GM18519 (cell line): Measurements from ENCODE around the gene CMTM8.

ENCODE experiments used
- ATAC-seq: cut with Tn5 transposase; IDR thresholded peaks from one replicate; pipeline ENCODE4 v1.9.1; 2021; ENCODE audit warnings: mild to moderate bottlenecking, moderate library complexity; ENCODE audit not compliant: unreplicated experiment, low FRiP score

CMTM8 gene

GRCh38 chr3:32274306-32274705 lies 35.8 kb downstream of the CMTM8 start:
- ATAC-seq, result no peak

GRCh38 chr3:32275506-32275905 lies 37.0 kb downstream of the CMTM8 start:
- ATAC-seq, result no peak

DNA sequence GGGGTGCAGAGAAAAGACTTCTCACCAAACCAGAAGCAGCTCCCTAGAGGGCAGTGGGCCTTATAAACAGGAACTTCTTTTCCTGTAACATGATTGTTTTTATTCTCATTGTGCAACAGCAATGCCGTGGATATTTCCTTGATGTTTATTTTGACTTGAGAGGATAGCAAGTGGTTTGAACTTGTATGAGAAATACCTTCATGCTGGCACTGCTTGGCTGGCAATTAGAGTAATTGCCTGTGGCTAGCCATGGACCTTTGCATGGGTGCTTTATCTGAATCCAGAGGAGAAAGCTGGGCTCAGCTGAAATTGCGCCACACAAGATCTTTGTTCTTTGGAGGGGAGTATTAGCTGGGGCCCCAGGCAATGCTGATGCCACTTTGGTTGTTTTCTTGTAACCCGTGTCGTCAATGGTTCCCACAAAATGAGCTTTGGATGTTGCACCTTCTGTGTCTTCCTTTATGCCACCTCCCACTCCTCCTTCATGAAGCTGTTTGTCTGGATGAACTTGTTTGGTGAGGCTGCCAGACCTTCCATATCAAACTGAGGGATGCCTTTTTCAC lies 37.9 kb downstream of the CMTM8 start:
- no peak for ATAC-seq

- no peak for ATAC-seq
Observed at GRCh38 chr3:32278714-32279113, 40.2 kb downstream of the CMTM8 start.

- ATAC-seq, result no peak
Observed at GRCh38 chr3:32280262-32280910, 41.9 kb downstream of the CMTM8 start.

DNA sequence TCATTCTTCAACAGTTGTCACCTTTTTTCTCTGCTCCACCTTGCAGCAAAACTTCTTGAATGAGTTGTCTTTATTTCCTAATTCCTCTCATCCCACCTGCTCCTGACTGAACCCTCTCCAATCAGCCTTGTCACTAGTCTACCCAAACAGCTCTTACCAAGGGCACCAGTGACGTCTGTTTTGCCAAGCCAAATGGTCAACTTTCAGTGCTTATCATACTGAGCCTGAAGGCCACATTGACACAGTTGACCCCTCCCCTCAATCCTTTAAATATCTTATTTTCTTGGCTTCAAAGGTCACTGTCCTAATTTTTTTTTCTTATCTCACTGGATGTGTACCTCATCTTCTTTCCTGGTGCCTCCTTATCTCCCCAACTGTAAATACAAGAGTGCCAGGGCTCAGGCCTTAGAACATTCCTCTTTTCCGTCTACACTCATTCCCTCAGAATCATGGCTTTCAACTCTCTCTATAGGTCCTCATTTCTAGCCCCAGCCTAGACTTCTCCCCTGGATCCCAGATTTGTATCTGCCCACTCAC lies 43.2 kb downstream of the CMTM8 start:
- ATAC-seq, result no peak

DNA sequence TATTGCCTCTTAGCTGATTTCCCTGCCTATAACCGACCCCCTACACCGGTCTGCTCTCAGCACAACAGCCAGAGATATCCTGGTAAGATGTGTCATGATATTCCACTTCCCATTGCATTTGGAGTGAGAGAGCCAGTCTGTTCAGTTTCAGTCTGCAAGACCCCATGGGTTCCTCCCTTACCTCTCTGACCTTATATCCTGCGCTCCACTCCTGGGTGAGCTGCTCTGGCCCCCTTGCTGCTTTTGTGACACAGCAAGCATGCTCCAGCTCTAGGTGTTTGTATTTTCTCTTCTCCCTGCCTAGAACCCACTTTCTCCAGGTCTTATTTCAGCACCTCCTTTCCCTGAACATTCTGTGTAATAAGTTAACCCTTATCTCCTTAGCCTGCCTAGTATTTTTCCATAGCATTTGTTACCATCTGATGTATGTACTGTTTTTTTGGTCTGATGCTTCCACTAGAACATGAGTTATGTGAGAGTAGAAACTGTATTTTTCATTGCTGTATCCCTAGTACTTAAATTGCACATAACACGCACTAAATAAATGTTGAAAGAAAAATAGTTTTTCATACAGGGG lies 44.2 kb downstream of the CMTM8 start:
- ATAC-seq, result no peak

DNA sequence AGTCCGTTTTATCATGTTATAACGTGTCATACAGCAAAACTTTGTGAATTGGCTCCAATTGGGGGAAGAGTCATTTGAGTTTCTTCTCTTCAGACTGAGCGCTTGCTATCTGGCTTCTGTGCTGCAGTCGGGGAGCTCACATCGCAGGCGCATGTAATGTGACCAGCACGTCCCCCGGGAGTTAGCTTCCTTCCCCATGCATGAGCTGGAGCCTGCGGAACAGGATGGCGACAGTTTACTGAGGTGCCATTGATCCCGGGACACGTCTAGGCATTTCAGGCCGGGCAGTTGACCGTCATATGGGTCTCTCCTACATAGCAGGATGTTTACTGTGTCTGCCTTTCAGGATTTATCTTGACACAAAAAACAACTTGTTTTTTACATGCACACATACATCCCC lies 44.8 kb downstream of the CMTM8 start:
- ATAC-seq, result no peak

- ATAC-seq, result no peak
Observed at GRCh38 chr3:32284443-32285212, 46.1 kb downstream of the CMTM8 start.

- no peak for ATAC-seq
Observed at GRCh38 chr3:32285891-32286290, 47.4 kb downstream of the CMTM8 start.

- no peak for ATAC-seq
Observed at GRCh38 chr3:32288819-32289218, 50.3 kb downstream of the CMTM8 start.

DNA sequence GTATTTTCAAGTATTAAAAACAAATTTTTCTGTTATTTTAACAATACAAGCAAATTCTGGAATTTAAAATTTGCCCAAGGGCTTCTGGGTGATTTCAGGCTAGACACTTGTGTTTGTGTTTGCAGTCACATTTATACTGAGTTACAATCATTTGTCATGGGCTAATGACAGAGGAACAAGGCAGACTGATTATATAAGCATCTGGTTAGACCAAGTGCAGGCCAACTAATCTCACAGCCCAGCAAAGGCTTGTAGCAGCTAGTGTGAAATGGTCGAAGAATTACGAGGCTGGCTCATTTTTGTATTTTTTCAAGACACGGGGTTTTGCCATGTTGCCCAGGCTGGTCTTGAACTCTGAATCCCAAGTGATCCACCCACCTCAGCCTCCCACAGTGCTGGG lies 52.1 kb downstream of the CMTM8 start:
- ATAC-seq, result no peak

DNA sequence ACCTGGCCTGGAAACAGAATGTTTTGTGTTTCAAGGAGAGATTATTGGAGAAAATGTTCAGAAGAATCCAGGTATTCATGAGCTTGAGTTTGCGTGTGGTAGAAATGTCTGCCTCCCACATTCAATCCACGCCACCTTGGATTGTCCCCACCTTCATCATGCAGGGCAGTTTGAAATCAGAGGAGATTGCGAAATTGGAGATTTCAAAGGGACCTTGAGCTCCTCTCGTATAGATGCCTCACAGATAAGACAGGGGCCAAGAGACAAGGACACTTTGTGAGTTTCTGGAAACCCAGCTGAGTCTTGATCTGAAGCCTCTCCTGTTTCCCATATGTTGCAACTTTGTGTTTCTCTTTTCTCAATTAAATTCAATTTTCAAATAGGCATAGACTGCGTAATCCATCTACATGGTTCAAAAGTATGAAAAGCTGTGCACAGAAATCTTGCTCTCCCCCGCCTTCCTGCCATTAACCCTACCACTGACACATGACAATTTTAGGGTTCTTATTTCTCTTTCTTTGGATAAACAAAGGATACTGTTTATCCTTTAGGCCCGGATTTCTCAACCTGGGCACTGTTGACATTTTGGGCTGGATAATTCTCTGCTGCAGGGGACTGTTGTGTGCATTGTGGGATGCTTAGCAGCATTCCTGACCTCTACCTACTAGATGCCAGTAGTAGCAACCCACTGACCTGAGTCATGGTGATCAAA lies 53.8 kb downstream of the CMTM8 start:
- no peak for ATAC-seq

DNA sequence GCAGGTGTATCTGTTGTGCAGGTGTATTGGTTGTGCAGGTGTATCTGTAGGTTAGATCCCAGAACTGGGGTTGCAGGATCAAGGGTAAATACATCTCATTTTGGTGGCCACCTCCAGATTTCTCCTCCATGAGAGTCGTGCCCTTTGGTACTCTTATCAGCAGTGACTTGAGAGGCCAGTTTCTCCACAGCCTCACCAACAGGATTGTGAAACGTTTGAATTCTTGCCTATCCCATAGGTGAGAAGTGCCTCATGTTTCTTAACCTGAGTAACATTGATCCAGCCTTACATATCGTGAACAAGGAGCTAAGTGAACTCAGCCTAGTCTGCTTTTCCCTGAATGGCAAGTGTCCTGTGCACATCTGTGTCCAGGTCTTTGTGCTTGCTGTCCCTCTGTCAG lies 55.4 kb downstream of the CMTM8 start:
- ATAC-seq, result no peak

GRCh38 chr3:32296251-32297204 lies 58.0 kb downstream of the CMTM8 start:
- ATAC-seq, result no peak

DNA sequence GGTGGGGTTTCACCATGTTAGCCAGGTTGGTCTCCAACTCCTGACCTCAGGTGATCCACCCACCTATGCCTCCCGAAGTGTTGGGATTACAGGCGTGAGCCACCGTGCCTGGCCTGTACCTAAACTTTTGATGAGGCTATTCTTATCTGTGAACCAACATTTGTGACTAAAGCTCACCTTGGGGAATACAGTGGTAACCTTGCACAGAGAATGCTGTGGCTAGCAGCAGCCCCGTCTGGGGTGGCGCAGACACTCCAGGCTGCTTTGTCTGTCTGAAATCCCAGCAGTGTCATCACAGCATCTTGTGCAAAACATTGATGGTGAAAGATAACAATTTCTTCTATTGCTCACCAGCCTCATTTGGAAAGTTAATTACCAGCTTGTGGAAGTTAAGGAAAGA lies 58.9 kb downstream of the CMTM8 start:
- ATAC-seq, result no peak

GRCh38 chr3:32301426-32301825 lies 62.9 kb downstream of the CMTM8 start:
- ATAC-seq, result no peak

GRCh38 chr3:32302601-32303398 lies 64.3 kb downstream of the CMTM8 start:
- ATAC-seq, result no peak

DNA sequence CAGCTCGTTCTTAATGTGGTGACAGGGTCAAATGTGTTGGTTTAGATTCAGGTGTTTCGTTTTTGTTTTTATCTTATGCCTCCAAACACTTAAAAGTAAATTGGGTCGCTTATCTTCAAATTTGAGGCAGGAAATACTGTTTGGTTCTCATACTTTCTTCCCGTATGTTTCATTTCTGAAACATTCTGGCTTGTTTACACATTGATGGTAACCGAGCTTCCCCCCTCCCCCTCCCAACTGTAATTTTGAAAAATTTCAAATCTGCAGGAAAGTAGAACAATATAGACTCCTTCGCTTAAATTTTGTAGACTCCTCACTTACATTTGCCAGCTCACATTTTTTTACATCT lies 64.9 kb downstream of the CMTM8 start:
- ATAC-seq, result no peak
